HCT116 (cell line): ENCODE data around the gene LGI2. TPM values are rescaled to one million over a fixed set of nuclear protein-coding genes. Genes with fewer than 3 reads are reported as not detected.

ENCODE experiments used
- ATAC-seq: fragments of 200-7000 bp; cut with Tn5 transposase; 2 replicates; pipeline ENCODE4 v1.9.1; 2020; ENCODE audit warnings: mild to moderate bottlenecking, moderate library complexity
- BruUV-seq: library from RNA; stranded (reverse); fragments of 400-500 nt; replicated peaks from 2 replicates; lab custom pipeline; 2021; lab: Mats Ljungman, UMichigan
- CTCF ChIA-PET: fragments of 300-600 bp; sonication (Branson Sonifier 250); formaldehyde crosslinking; loops from one replicate; lab custom pipeline; 2021; ENCODE audit warnings: antibody characterized with exemption; lab: Charles Lee
- POLR2A ChIA-PET: fragments of 300-600, 350-600 bp; sonication (Branson Sonifier 250); formaldehyde crosslinking; loops from one replicate; lab custom pipeline; 2021; ENCODE audit warnings: antibody characterized with exemption; lab: Charles Lee
- RAD21 ChIA-PET, 2 experiments: fragments of 300-600 bp; sonication (Branson Sonifier 250); formaldehyde crosslinking; loops; one replicate each; lab custom pipeline; 2023; ENCODE audit warnings: low total read pairs in 2 of 2; ENCODE audit not compliant: uncharacterized antibody in 2 of 2, unreplicated experiment in 2 of 2, low non-redundant PET in 1 of 2; lab: Charles Lee
- DNase-seq: peaks from one replicate; pipeline ENCODE4 v3.0.0-alpha.2; 2010; ENCODE audit warnings: low read depth, low spot score
- H2AFZ ChIP-seq: fragments of 200-600 bp; shearing (Covaris generic), sonication (generic); 2 replicates; pipeline ENCODE4 v1.6.1; 2017; ENCODE audit warnings: low read depth, mixed run types, mixed read lengths, antibody characterized with exemption, low read length; ENCODE audit not compliant: poor library complexity, severe bottlenecking
- H3K27ac ChIP-seq: 2 replicates; pipeline ENCODE4 v1.5.1; 2012; ENCODE audit warnings: low read depth, low read length
- H3K27me3 ChIP-seq: fragments of 200-600 bp; sonication (generic); 2 replicates; pipeline ENCODE4 v1.6.1; 2016; ENCODE audit warnings: mixed run types, low read length, mixed read lengths; ENCODE audit not compliant: insufficient read depth
- H3K36me3 ChIP-seq, 2 experiments: fragments of 200-500 bp in 1 of 2; fragments of 200-600 bp in 1 of 2; sonication (Bioruptor generic) in 1 of 2; sonication (generic) in 1 of 2; 2 replicates each; pipeline versions ENCODE4 v1.5.1 to v1.6.1; 2014 to 2016; ENCODE audit warnings: low read length in 2 of 2, inconsistent platforms in 1 of 2, mixed read lengths in 1 of 2, mixed run types in 1 of 2; ENCODE audit not compliant: insufficient read depth in 2 of 2, control insufficient read depth in 1 of 2
- H3K4me1 ChIP-seq, 2 experiments: fragments of 200-600 bp in 1 of 2; sonication (generic) in 1 of 2; 2 replicates each; pipeline versions ENCODE4 v1.5.1 to v1.6.1; 2012 to 2017; ENCODE audit warnings: low read length in 2 of 2, inconsistent platforms in 1 of 2, mild to moderate bottlenecking in 1 of 2, mixed read lengths in 1 of 2, mixed run types in 1 of 2, moderate library complexity in 1 of 2; ENCODE audit not compliant: insufficient read depth in 2 of 2, control insufficient read depth in 1 of 2
- H3K4me2 ChIP-seq: fragments of 200-600 bp; sonication (generic); 2 replicates; pipeline ENCODE4 v1.6.1; 2017; ENCODE audit warnings: mixed run types, low read length, mixed read lengths
- H3K4me3 ChIP-seq, 2 experiments: fragments of 200-600 bp in 1 of 2; sonication (generic) in 1 of 2; replicated peaks in 1 of 2; 2 replicates each; pipeline ENCODE4 v1.5.1; 2011 to 2016; ENCODE audit warnings: low read length in 2 of 2, control low read depth in 1 of 2, low read depth in 1 of 2, mild to moderate bottlenecking in 1 of 2, mixed read lengths in 1 of 2, mixed run types in 1 of 2
- H3K79me2 ChIP-seq: fragments of 200-600 bp; sonication (generic); 2 replicates; pipeline ENCODE4 v1.6.1; 2017; ENCODE audit warnings: mild to moderate bottlenecking, mixed run types, low read length, moderate library complexity, mixed read lengths; ENCODE audit not compliant: insufficient read depth
- H3K9ac ChIP-seq: fragments of 200-600 bp; sonication (generic); 2 replicates; pipeline ENCODE4 v1.6.1; 2016; ENCODE audit warnings: low read length, mixed read lengths
- H3K9me2 ChIP-seq: fragments of 200-600 bp; sonication (generic), shearing (Covaris generic); 2 replicates; pipeline ENCODE4 v1.6.1; 2017; ENCODE audit warnings: mixed run types, mild to moderate bottlenecking, moderate library complexity; ENCODE audit not compliant: insufficient read depth
- H3K9me3 ChIP-seq, 2 experiments: fragments of 200-500 bp in 1 of 2; fragments of 200-600 bp in 1 of 2; sonication (Bioruptor generic) in 1 of 2; sonication (generic) in 1 of 2; 2 replicates each; pipeline ENCODE4 v1.6.1; 2014 to 2017; ENCODE audit warnings: low read length in 2 of 2, mixed read lengths in 2 of 2, inconsistent platforms in 1 of 2, low read depth in 1 of 2, mild to moderate bottlenecking in 1 of 2, mixed run types in 1 of 2, moderate library complexity in 1 of 2; ENCODE audit not compliant: control insufficient read depth in 1 of 2, insufficient read depth in 1 of 2
- H4K20me1 ChIP-seq: fragments of 200-600 bp; sonication (generic), shearing (Covaris generic); 2 replicates; pipeline ENCODE4 v1.6.1; 2017; ENCODE audit warnings: mixed run types, mild to moderate bottlenecking, moderate library complexity; ENCODE audit not compliant: insufficient read depth
- CBX3 ChIP-seq: IDR thresholded peaks from 2 replicates; pipeline ENCODE4 v1.6.1; 2012; ENCODE audit warnings: low read depth
- CEBPB ChIP-seq: IDR thresholded peaks from 2 replicates; pipeline ENCODE4 v1.6.1; 2012; ENCODE audit warnings: low read depth
- FOSL1 ChIP-seq: IDR thresholded peaks from 2 replicates; pipeline ENCODE4 v1.6.1; 2012; ENCODE audit warnings: low read depth
- POLR2A ChIP-seq: IDR thresholded peaks from 2 replicates; pipeline ENCODE4 v1.7.0; 2011; ENCODE audit warnings: borderline replicate concordance; ENCODE audit not compliant: insufficient read depth, insufficient read length; ENCODE audit errors: extremely low read depth
- POLR2AphosphoS5 ChIP-seq: IDR thresholded peaks from 2 replicates; pipeline ENCODE4 v1.6.1; 2011; ENCODE audit warnings: mild to moderate bottlenecking, low read depth, low read length, moderate library complexity
- SIN3A ChIP-seq: IDR thresholded peaks from 2 replicates; pipeline ENCODE4 v1.6.1; 2012; ENCODE audit warnings: low read depth
- SP1 ChIP-seq: IDR thresholded peaks from 2 replicates; pipeline ENCODE4 v1.6.1; 2012; ENCODE audit warnings: low read depth
- TCF7L2 ChIP-seq: IDR thresholded peaks from 2 replicates; pipeline ENCODE4 v1.7.0; 2011; ENCODE audit warnings: borderline replicate concordance, inconsistent platforms; ENCODE audit not compliant: insufficient read depth, insufficient read length; ENCODE audit errors: extremely low read depth
- YY1 ChIP-seq: IDR thresholded peaks from 2 replicates; pipeline ENCODE4 v1.6.1; 2011; ENCODE audit warnings: low read length, low read depth, moderate library complexity, mild to moderate bottlenecking; ENCODE audit not compliant: insufficient replicate concordance; ENCODE audit errors: extremely low read depth
- ZNF274 ChIP-seq: fragments of 200-500 bp; sonication (Bioruptor generic); IDR thresholded peaks from 2 replicates; pipeline ENCODE4 v1.6.1; 2014; ENCODE audit warnings: mild to moderate bottlenecking, low read depth, low read length, inconsistent platforms
- intact Hi-C: fragments of 100-400 bp; cut with micrococcal nuclease; formaldehyde crosslinking; loops from 2 replicates; pipeline ENCODE4 v1.10.0; 2022
- total RNA-seq: library from RNA; stranded (reverse); gene quantifications from one replicate; pipeline ENCODE4 v1.2.1, GENCODE V29; 2021; ENCODE audit not compliant: unreplicated experiment
- TF ChIP-seq, protein P1 (sequence below): IDR thresholded peaks from 2 replicates; pipeline ENCODE4 v1.6.1; 2012

LGI2 gene
- total RNA-seq, 1 experiment from 2014 or later = not detected

GRCh38 chr4:25050370-25051078 is 19.8 kb upstream of the LGI2 start:
- CTCF ChIA-PET = no interaction called here
- RAD21 ChIA-PET = no interaction called here

GRCh38 chr4:25043548-25043947 is 12.8 kb upstream of the LGI2 start:
- no peak for DNase-seq
- Histone ChIP-seq H3K27ac (no peak overlapping the region), H3K4me1 (no peaks in the 10 kb centered on the region), H3K4me2 (no peak overlapping the region), H3K4me3 (no peak overlapping the region)
- BruUV-seq = no TSS peak
- intact Hi-C loops = no loop called here
- TF ChIP-seq, protein P1, sequence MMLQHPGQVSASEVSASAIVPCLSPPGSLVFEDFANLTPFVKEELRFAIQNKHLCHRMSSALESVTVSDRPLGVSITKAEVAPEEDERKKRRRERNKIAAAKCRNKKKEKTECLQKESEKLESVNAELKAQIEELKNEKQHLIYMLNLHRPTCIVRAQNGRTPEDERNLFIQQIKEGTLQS = no peak
- TF ChIP-seq CEBPB (no peak), FOSL1 (no peak), CBX3 (no peak), TCF7L2 (no peak), POLR2AphosphoS5 (no peak), POLR2A (no peak)
- TF ChIP-seq, all 23 proteins: peak for 0
- Histone ChIP-seq H4K20me1 (no peaks in the 10 kb centered on the region), H3K9me2 (no peaks in the 10 kb centered on the region), H3K79me2 (no peaks in the 10 kb centered on the region), H3K9ac (no peak overlapping the region), H3K27me3 (peaks cover 61% of the 10 kb centered on the region), H3K9me3 (no peaks in the 10 kb centered on the region), H3K36me3 (no peaks in the 10 kb centered on the region), H2AFZ (no peak overlapping the region)
- ChIA-PET POLR2A (no interaction called here), RAD21 (no interaction called here), CTCF (no interaction called here)
- no peak for ATAC-seq

More at GRCh38 chr4:25050370-25051078, 19.8 kb upstream of the LGI2 start:
- Histone ChIP-seq H3K4me2 (no peak overlapping the region), H3K4me3 (no peak overlapping the region), H2AFZ (no peak overlapping the region), H3K79me2 (no peaks in the 10 kb centered on the region), H3K9ac (no peak overlapping the region), H3K9me2 (no peaks in the 10 kb centered on the region), H3K36me3 (no peaks in the 10 kb centered on the region), H3K4me1 (no peaks in the 10 kb centered on the region), H3K9me3 (no peaks in the 10 kb centered on the region), H3K27ac (no peak overlapping the region), H4K20me1 (no peaks in the 10 kb centered on the region), H3K27me3 (0 out of 2 replicates have a peak, but pooled peaks cover 9% of the 10 kb centered on the region)
- no peak for ATAC-seq
- no peak for DNase-seq
- no TSS peak for BruUV-seq
- TF ChIP-seq YY1 (no peak), ZNF274 (no peak), SIN3A (no peak), CBX3 (no peak), POLR2A (no peak), SP1 (no peak)
- TF ChIP-seq, protein P1 = no peak
- POLR2A ChIA-PET = no interaction called here
- intact Hi-C loops = no loop called here
